D721Med (cell line): ENCODE results near the gene IAPP.
"Not testable (repeated sequence)": the region's sequence is repeated elsewhere in the genome, so short reads cannot be mapped to it uniquely, and the experiment has no call there.

Source experiments
- DNase-seq: peaks from one replicate; pipeline ENCODE4 v3.0.0; 2011; ENCODE audit warnings: low spot score; ENCODE audit not compliant: insufficient read length
- FAIRE-seq: peaks from 2 replicates; lab custom pipeline; 2011; peaks lifted over from hg19 to GRCh38; lab: Jason Lieb, UNC
- CTCF ChIP-seq: IDR thresholded peaks from 2 replicates; pipeline ENCODE4 v1.5.1; 2012; ENCODE audit warnings: mild to moderate bottlenecking, control low read depth; ENCODE audit not compliant: insufficient read depth; ENCODE audit errors: missing control alignments

IAPP gene

DNA sequence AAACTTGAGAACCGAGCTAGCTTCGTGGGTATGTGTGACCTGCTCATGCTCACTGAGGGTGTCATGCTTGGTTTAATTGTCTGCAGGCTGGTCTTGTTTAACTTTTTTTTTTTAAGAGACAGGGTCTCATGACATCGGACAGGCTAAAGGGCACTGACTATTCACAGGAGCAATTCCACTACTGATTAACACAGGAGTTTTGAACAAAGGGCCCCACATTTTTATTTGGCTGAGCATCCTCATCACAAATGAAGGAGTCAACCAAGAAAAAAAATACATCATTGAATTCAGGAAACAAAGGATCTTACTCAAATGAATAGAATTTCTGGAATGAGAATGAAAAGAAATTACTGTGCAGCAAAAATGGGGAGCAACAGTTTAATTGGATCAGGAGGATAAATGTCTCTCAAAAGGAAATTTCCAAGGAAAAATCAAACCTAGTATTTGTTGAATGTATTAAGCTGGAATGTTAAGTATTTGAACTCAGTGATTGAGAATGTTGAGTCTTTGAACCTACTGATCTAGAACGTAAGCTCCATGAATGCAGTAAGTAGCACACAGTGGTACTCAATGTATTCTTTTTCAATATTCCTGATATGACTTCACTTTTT, 43.9 kb downstream of the IAPP start:
- TF ChIP-seq CTCF: no peak
- no peak for FAIRE-seq
- no peak for DNase-seq

GRCh38 chr12:21418398-21418797, 45.7 kb downstream of the IAPP start:
- FAIRE-seq, DNase-seq: not testable (repeated sequence)

- not testable (repeated sequence) for DNase-seq, FAIRE-seq
Measured at GRCh38 chr12:21419009-21419699, 46.5 kb downstream of the IAPP start.

DNA sequence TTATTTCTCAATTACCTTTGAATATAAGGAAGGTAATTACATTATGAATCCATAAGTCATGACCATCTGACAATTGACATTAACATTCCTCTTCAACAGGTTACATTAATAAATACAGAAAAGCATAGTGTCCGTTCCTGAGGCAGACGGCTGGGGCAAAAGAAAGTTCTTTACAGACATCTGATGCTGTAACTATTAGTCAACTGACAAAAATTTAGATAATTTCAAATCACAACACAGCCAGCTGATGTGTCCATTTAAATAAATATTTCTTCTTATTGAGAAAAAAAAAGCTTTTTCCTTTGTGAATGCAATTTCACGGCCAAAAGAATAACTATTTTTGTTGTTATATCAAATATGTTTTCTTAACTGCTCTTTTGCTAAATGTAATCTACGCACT, 55.5 kb downstream of the IAPP start:
- FAIRE-seq (no peak), DNase-seq (no peak)
- no peak for TF ChIP-seq CTCF
